GM21390 (cell line): ENCODE measurements around the gene KRTDAP.

Experiments
- ATAC-seq: cut with Tn5 transposase; IDR thresholded peaks from one replicate; pipeline ENCODE4 v1.9.1; 2021; ENCODE audit not compliant: unreplicated experiment

KRTDAP gene

GRCh38 chr19:35490364-35490763 is at the start of gene KRTDAP:
KRTDAP (minus strand) TSS chr19:35490464; CDS start chr19:35490442, 22 bp downstream.
- ATAC-seq, result no peak

- ATAC-seq, result no peak
Observed at GRCh38 chr19:35539850-35540249, 49.6 kb upstream of the KRTDAP start.

- ATAC-seq, result no peak
Observed at GRCh38 chr19:35539314-35539713, 49.0 kb upstream of the KRTDAP start.

GRCh38 chr19:35534803-35535480 is 44.7 kb upstream of the KRTDAP start:
- no peak for ATAC-seq

- ATAC-seq, result no peak
Observed at GRCh38 chr19:35533822-35534392, 43.6 kb upstream of the KRTDAP start.

GRCh38 chr19:35533201-35533821 is 43.0 kb upstream of the KRTDAP start, which contains the start of gene GAPDHS:
GAPDHS (plus strand) TSS chr19:35533456; CDS start chr19:35533528, 72 bp downstream.
- ATAC-seq, result no peak

- no peak for ATAC-seq
Observed at GRCh38 chr19:35531291-35531690, 41.0 kb upstream of the KRTDAP start.

GRCh38 chr19:35529241-35530218 is 39.3 kb upstream of the KRTDAP start:
- no peak for ATAC-seq

GRCh38 chr19:35528218-35529038 is 38.2 kb upstream of the KRTDAP start, which contains the start of gene SBSN:
SBSN (minus strand) TSS chr19:35528311; CDS start chr19:35528281, 30 bp downstream.
- no peak for ATAC-seq

GRCh38 chr19:35525873-35526272 is 35.6 kb upstream of the KRTDAP start:
- no peak for ATAC-seq

GRCh38 chr19:35524181-35524837 is 34.0 kb upstream of the KRTDAP start:
- no peak for ATAC-seq

- ATAC-seq, result no peak
Observed at GRCh38 chr19:35522745-35523327, 32.6 kb upstream of the KRTDAP start.

- no peak for ATAC-seq
Observed at GRCh38 chr19:35521124-35521743, 31.0 kb upstream of the KRTDAP start.

GRCh38 chr19:35519291-35519690 is 29.0 kb upstream of the KRTDAP start:
- ATAC-seq, result no peak

GRCh38 chr19:35518313-35518712 is 28.0 kb upstream of the KRTDAP start:
- no peak for ATAC-seq

GRCh38 chr19:35517342-35517741 is 27.1 kb upstream of the KRTDAP start:
- no peak for ATAC-seq

- no peak for ATAC-seq
Observed at GRCh38 chr19:35516310-35516709, 26.0 kb upstream of the KRTDAP start.

- ATAC-seq, result no peak
Observed at GRCh38 chr19:35514282-35514809, 24.1 kb upstream of the KRTDAP start.
